T-cell (primary cell): Measurements from ENCODE around the gene AHNAK2. TPM values are rescaled to one million over a fixed set of nuclear protein-coding genes. Genes with fewer than 3 reads are reported as not detected.
A peak's percentile ranks its signal among the peaks of the same experiment; 100 is the strongest.

Experiments
- ATAC-seq, 4 experiments: fragments of 200-7000 bp in 3 of 4; fragments of 150-1000 bp in 1 of 4; cut with Tn5 transposase; replicated peaks in 1 of 4; 1 replicate in 3 of 4; 2 replicates in 1 of 4; pipeline ENCODE4 v1.10.0; 2021; ENCODE audit warnings: moderate library complexity in 3 of 4, mild to moderate bottlenecking in 2 of 4, moderate number of reproducible peaks in 1 of 4
- CTCF ChIA-PET, 2 donors: fragments of 300-600 bp; sonication (Branson Sonifier 250); formaldehyde crosslinking; loops; one replicate each; lab custom pipeline; 2022; ENCODE audit warnings: antibody characterized with exemption in 2 of 2; lab: Charles Lee
- POLR2A ChIA-PET, 2 donors: fragments of 300-600 bp; sonication (Branson Sonifier 250); formaldehyde crosslinking; loops; one replicate each; lab custom pipeline; 2022; ENCODE audit warnings: antibody characterized with exemption in 2 of 2; lab: Charles Lee
- DNase-seq, 35 experiments: peaks; one replicate each; pipeline versions ENCODE4 v3.0.0 to v3.0.0-alpha.2; 2013 to 2023
- H3K27ac ChIP-seq: one replicate; pipeline ENCODE4 v1.5.1; 2013; ENCODE audit warnings: low read length
- H3K27me3 ChIP-seq, 2 experiments: replicated peaks in 1 of 2; 1 replicate in 1 of 2; 2 replicates in 1 of 2; pipeline versions ENCODE4 v1.6.1 to v1.7.0; 2013; ENCODE audit warnings: low read length in 1 of 2, mixed read lengths in 1 of 2; ENCODE audit not compliant: control insufficient read depth in 2 of 2, insufficient read depth in 2 of 2; ENCODE audit errors: extremely low read depth in 1 of 2
- H3K36me3 ChIP-seq, 2 donors: 1 replicate in 1 of 2; 2 replicates in 1 of 2; pipeline versions ENCODE4 v1.6.1 to v1.7.0; 2013; ENCODE audit warnings: low read length in 1 of 2; ENCODE audit not compliant: control insufficient read depth in 2 of 2, insufficient read depth in 1 of 2; ENCODE audit errors: extremely low read depth in 1 of 2
- H3K4me1 ChIP-seq, 2 experiments: 1 replicate in 1 of 2; 2 replicates in 1 of 2; pipeline versions ENCODE4 v1.6.1 to v1.7.0; 2013; ENCODE audit warnings: low read length in 2 of 2, mixed read lengths in 1 of 2; ENCODE audit not compliant: insufficient read depth in 2 of 2, control insufficient read depth in 1 of 2; ENCODE audit errors: extremely low read depth in 1 of 2
- H3K4me3 ChIP-seq, 2 donors: 1 replicate in 1 of 2; 2 replicates in 1 of 2; pipeline versions ENCODE4 v1.5.1 to v1.7.0; 2013; ENCODE audit warnings: mild to moderate bottlenecking in 2 of 2, low read length in 1 of 2, moderate library complexity in 1 of 2; ENCODE audit not compliant: control insufficient read depth in 1 of 2; ENCODE audit errors: extremely low read depth in 1 of 2
- H3K9me3 ChIP-seq: 2 replicates; pipeline ENCODE4 v1.7.0; 2013
- H3K27ac Mint-ChIP-seq, 2 donors: one replicate each; pipeline ENCODE4 v1.8.0; 2020 to 2021; ENCODE audit warnings: mild to moderate bottlenecking in 2 of 2, mixed read lengths in 2 of 2
- H3K27me3 Mint-ChIP-seq, 2 donors: one replicate each; pipeline ENCODE4 v1.8.0; 2021 to 2022; ENCODE audit warnings: mixed read lengths in 2 of 2
- H3K36me3 Mint-ChIP-seq: one replicate; pipeline ENCODE4 v1.8.0; 2021; ENCODE audit warnings: mixed read lengths
- H3K4me1 Mint-ChIP-seq, 3 donors: one replicate each; pipeline ENCODE4 v1.8.0; 2020 to 2022; ENCODE audit warnings: mixed read lengths in 3 of 3, mild to moderate bottlenecking in 1 of 3
- H3K4me3 Mint-ChIP-seq, 3 donors: one replicate each; pipeline ENCODE4 v1.8.0; 2020 to 2022; ENCODE audit warnings: mild to moderate bottlenecking in 3 of 3, mixed read lengths in 3 of 3, moderate library complexity in 3 of 3
- H3K9me3 Mint-ChIP-seq, 3 donors: one replicate each; pipeline ENCODE4 v1.8.0; 2020 to 2022; ENCODE audit warnings: mixed read lengths in 3 of 3
- whole genome bisulfite sequencing: methylation state at CpG from one replicate; pipeline ENCODE4 v1.1.5; 2013; ENCODE audit warnings: missing lambda C conversion rate; ENCODE audit not compliant: insufficient coverage; 5-methylcytosine and 5-hydroxymethylcytosine counted together
- total RNA-seq, 35 experiments: library from RNA in 6 of 35; stranded (reverse) in 6 of 35; fragments of 120-200 nt in 1 of 35; gene quantifications; one replicate each; pipeline versions ENCODE4 v1.2.1 to v1.2.4 and lab custom pipeline; 2013 to 2026

AHNAK2 gene
- total RNA-seq, 5 donors from 2014 or later (not counting 1 experiment from before 2014, with no cell fraction given), result 0.20 to 0.38 (median 0.22) TPM; not detected in 2

GRCh38 chr14:105019861-105020814, 42.0 kb upstream of the AHNAK2 start:
- POLR2A ChIA-PET, result interaction anchor here in 1 of 2 donors (1.0 kb wide), 1 partner anchor 45 kb away, joined by 5 read pairs; the partner anchor contains the start of gene GPR132
- H3K27ac ChIP-seq, result peak overlapping the region; percentile 80
- H3K4me3 ChIP-seq, result peak overlapping the region; percentile 60 to 71
- H3K9me3 Mint-ChIP-seq, result no peaks in the 10 kb centered on the region
- H3K4me1 Mint-ChIP-seq, result peaks cover 55 to 85% (median 73%) of the 10 kb centered on the region in 3 donors
- CTCF ChIA-PET, result interaction anchor here in 1 of 2 donors (1.0 to 1.1 kb wide), 2 partner anchors 45 to 46 kb away, joined by 4 read pairs; partner anchors contain the start of gene GPR132
- H3K27ac Mint-ChIP-seq, result peak overlapping the region; percentile 86 to 91
- H3K27me3 ChIP-seq, result no peaks in the 10 kb centered on the region
- peaks cover 12 to 68% of the 10 kb centered on the region in 2 experiments for H3K4me1 ChIP-seq
- peak overlapping the region; percentile 82 to 90 (median 85) for H3K4me3 Mint-ChIP-seq
- WGBS, result 2% methylated on average over 73 of the region's 75 CpGs
- H3K36me3 ChIP-seq, result no peaks in the 10 kb centered on the region
- no peaks in the 10 kb centered on the region for H3K9me3 ChIP-seq
- ATAC-seq (peak; percentile 14 to 38 (median 21)), DNase-seq (peak; percentile 13 to 83 (median 60))
- no peaks in the 10 kb centered on the region for H3K27me3 Mint-ChIP-seq
- H3K36me3 Mint-ChIP-seq, result peaks cover 9% of the 10 kb centered on the region

GRCh38 chr14:105018414-105018813, 40.2 kb upstream of the AHNAK2 start:
- CTCF ChIA-PET, result no interaction called here
- H3K4me3 Mint-ChIP-seq, result peak overlapping the region; percentile 82 to 90 (median 85)
- WGBS, result no CpG with 5 or more reads among the region's 4 CpGs
- no peaks in the 10 kb centered on the region for H3K36me3 ChIP-seq
- H3K27me3 ChIP-seq, result no peaks in the 10 kb centered on the region
- H3K27me3 Mint-ChIP-seq, result no peaks in the 10 kb centered on the region
- ATAC-seq, result no peak
- POLR2A ChIA-PET, result interaction anchor here in 1 of 2 donors (0.7 kb wide), 1 partner anchor 24 kb away, joined by 4 read pairs; no protein-coding TSS in a partner anchor
- H3K4me1 Mint-ChIP-seq, result peaks cover 72 to 89% (median 79%) of the 10 kb centered on the region in 3 donors
- H3K4me3 ChIP-seq, result no peak overlapping the region
- H3K4me1 ChIP-seq, result peaks cover 12 to 71% of the 10 kb centered on the region in 2 experiments
- H3K27ac Mint-ChIP-seq, result no peak overlapping the region
- H3K36me3 Mint-ChIP-seq, result peaks cover 9% of the 10 kb centered on the region
- H3K9me3 ChIP-seq, result no peaks in the 10 kb centered on the region
- DNase-seq, result no peak
- no peaks in the 10 kb centered on the region for H3K9me3 Mint-ChIP-seq
- H3K27ac ChIP-seq, result no peak overlapping the region

GRCh38 chr14:105015905-105016304, 37.7 kb upstream of the AHNAK2 start:
- ChIA-PET CTCF (no interaction called here), POLR2A (interaction anchor here in 1 of 2 donors (1.0 kb wide), 1 partner anchor 49 kb away, joined by 3 read pairs; the partner anchor contains the start of gene GPR132)
- peaks cover 7 to 8% of the 10 kb centered on the region in 2 donors for H3K36me3 ChIP-seq
- no peak overlapping the region for H3K4me3 ChIP-seq
- Mint-ChIP-seq H3K9me3 (no peaks in the 10 kb centered on the region), H3K27me3 (no peaks in the 10 kb centered on the region), H3K27ac (peak overlapping the region in 1 of 2 donors; percentile 66), H3K4me3 (peak overlapping the region in 2 of 3 donors; percentile 32 to 46), H3K36me3 (peaks cover 17% of the 10 kb centered on the region), H3K4me1 (peaks cover 67 to 74% (median 73%) of the 10 kb centered on the region in 3 donors)
- WGBS, result 49% methylated on average over 3 of the region's 6 CpGs
- peak overlapping the region; percentile 75 for H3K27ac ChIP-seq
- peaks cover 7 to 78% of the 10 kb centered on the region in 2 experiments for H3K4me1 ChIP-seq
- no peaks in the 10 kb centered on the region for H3K27me3 ChIP-seq
- ATAC-seq (no peak), DNase-seq (no peak)
- H3K9me3 ChIP-seq, result no peaks in the 10 kb centered on the region

- Mint-ChIP-seq H3K27ac (peak overlapping the region; percentile 57 to 66), H3K9me3 (no peaks in the 10 kb centered on the region), H3K4me3 (peak overlapping the region in 2 of 3 donors; percentile 35 to 46), H3K27me3 (no peaks in the 10 kb centered on the region), H3K36me3 (peaks cover 17% of the 10 kb centered on the region), H3K4me1 (peaks cover 66 to 74% (median 73%) of the 10 kb centered on the region in 3 donors)
- POLR2A ChIA-PET, result interaction anchor here in 1 of 2 donors (1.0 kb wide), 1 partner anchor 50 kb away, joined by 3 read pairs; the partner anchor contains the start of gene GPR132
- peak in 1 of 4 experiments; percentile 45 for ATAC-seq
- Histone ChIP-seq H3K4me3 (peak overlapping the region in 1 of 2 donors; percentile 6), H3K4me1 (peaks cover 7 to 77% of the 10 kb centered on the region in 2 experiments), H3K9me3 (no peaks in the 10 kb centered on the region), H3K27ac (peak overlapping the region; percentile 75), H3K36me3 (peaks cover 8 to 14% of the 10 kb centered on the region in 2 donors), H3K27me3 (no peaks in the 10 kb centered on the region)
- CTCF ChIA-PET, result no interaction called here
- WGBS, result 53% methylated on average over 8 of the region's 9 CpGs
- DNase-seq, result peak in 2 of 35 experiments; percentile 8 to 42
Observed at GRCh38 chr14:105015242-105015641, 37.1 kb upstream of the AHNAK2 start.

GRCh38 chr14:105014631-105015030, 36.5 kb upstream of the AHNAK2 start:
- Histone ChIP-seq H3K27ac (peak overlapping the region; percentile 75), H3K27me3 (no peaks in the 10 kb centered on the region), H3K9me3 (no peaks in the 10 kb centered on the region), H3K4me3 (no peak overlapping the region), H3K36me3 (peaks cover 8 to 20% of the 10 kb centered on the region in 2 donors), H3K4me1 (peaks cover 3 to 71% of the 10 kb centered on the region in 2 experiments)
- Mint-ChIP-seq H3K27ac (peak overlapping the region; percentile 57 to 66), H3K4me1 (peaks cover 60 to 68% (median 67%) of the 10 kb centered on the region in 3 donors), H3K36me3 (peaks cover 20% of the 10 kb centered on the region), H3K9me3 (no peaks in the 10 kb centered on the region), H3K27me3 (no peaks in the 10 kb centered on the region), H3K4me3 (no peak overlapping the region)
- ATAC-seq, result no peak
- ChIA-PET CTCF (no interaction called here), POLR2A (interaction anchor here in 1 of 2 donors (1.0 kb wide), 1 partner anchor 51 kb away, joined by 5 read pairs; no protein-coding TSS in a partner anchor)
- 22% methylated on average over 1 of the region's 4 CpGs for WGBS
- DNase-seq, result no peak

- no peak for DNase-seq
- Mint-ChIP-seq H3K9me3 (no peaks in the 10 kb centered on the region), H3K4me3 (no peak overlapping the region), H3K27me3 (no peaks in the 10 kb centered on the region), H3K4me1 (peaks cover 54 to 62% (median 61%) of the 10 kb centered on the region in 3 donors), H3K27ac (peak overlapping the region; percentile 57 to 66), H3K36me3 (peaks cover 20% of the 10 kb centered on the region)
- ATAC-seq, result no peak
- 79% methylated on average over 8 of the region's 9 CpGs for WGBS
- peaks cover 0 to 65% of the 10 kb centered on the region in 2 experiments for H3K4me1 ChIP-seq
- H3K9me3 ChIP-seq, result no peaks in the 10 kb centered on the region
- ChIA-PET CTCF (no interaction called here), POLR2A (interaction anchor here in 1 of 2 donors (1.0 kb wide), 1 partner anchor 52 kb away, joined by 5 read pairs; no protein-coding TSS in a partner anchor)
- no peaks in the 10 kb centered on the region for H3K27me3 ChIP-seq
- H3K4me3 ChIP-seq, result no peak overlapping the region
- peak overlapping the region; percentile 75 for H3K27ac ChIP-seq
- peaks cover 12 to 24% of the 10 kb centered on the region in 2 donors for H3K36me3 ChIP-seq
Observed at GRCh38 chr14:105014032-105014431, 35.9 kb upstream of the AHNAK2 start.
